ENCODE results near the gene PCBP3.

PCBP3 gene

GRCh38 chr21:45767071-45768006 is 123.8 kb downstream of the PCBP3 start:
- no peaks in the 10 kb centered on the region for H3K9me3 ChIP-seq
- no peaks in the 10 kb centered on the region for H3K4me1 ChIP-seq (ENCODE audit: control insufficient read depth in 1 of 2, insufficient read depth in 1 of 2, low read depth in 1 of 2, low read length in 1 of 2)
- H3K4me3 ChIP-seq (ENCODE audit: low read depth in 1 of 2, low read length in 1 of 2): no peak overlapping the region
- no peak overlapping the region for H3K27ac ChIP-seq
- no peaks in the 10 kb centered on the region for H3K27me3 ChIP-seq
- TF ChIP-seq, protein P1, sequence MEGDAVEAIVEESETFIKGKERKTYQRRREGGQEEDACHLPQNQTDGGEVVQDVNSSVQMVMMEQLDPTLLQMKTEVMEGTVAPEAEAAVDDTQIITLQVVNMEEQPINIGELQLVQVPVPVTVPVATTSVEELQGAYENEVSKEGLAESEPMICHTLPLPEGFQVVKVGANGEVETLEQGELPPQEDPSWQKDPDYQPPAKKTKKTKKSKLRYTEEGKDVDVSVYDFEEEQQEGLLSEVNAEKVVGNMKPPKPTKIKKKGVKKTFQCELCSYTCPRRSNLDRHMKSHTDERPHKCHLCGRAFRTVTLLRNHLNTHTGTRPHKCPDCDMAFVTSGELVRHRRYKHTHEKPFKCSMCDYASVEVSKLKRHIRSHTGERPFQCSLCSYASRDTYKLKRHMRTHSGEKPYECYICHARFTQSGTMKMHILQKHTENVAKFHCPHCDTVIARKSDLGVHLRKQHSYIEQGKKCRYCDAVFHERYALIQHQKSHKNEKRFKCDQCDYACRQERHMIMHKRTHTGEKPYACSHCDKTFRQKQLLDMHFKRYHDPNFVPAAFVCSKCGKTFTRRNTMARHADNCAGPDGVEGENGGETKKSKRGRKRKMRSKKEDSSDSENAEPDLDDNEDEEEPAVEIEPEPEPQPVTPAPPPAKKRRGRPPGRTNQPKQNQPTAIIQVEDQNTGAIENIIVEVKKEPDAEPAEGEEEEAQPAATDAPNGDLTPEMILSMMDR (IDR thresholded peaks at IDR 0.05): no peak
- peaks cover 4% of the 10 kb centered on the region for H3K36me3 ChIP-seq

- H3K27me3 ChIP-seq: no peaks in the 10 kb centered on the region
- no peaks in the 10 kb centered on the region for H3K9me3 ChIP-seq
- H3K27ac ChIP-seq: no peak overlapping the region
- H3K36me3 ChIP-seq: peaks cover 4% of the 10 kb centered on the region
- no peaks in the 10 kb centered on the region for H3K4me1 ChIP-seq (ENCODE audit: control insufficient read depth in 1 of 2, insufficient read depth in 1 of 2, low read depth in 1 of 2, low read length in 1 of 2)
- H3K4me3 ChIP-seq (ENCODE audit: low read depth in 1 of 2, low read length in 1 of 2): no peak overlapping the region
- TF ChIP-seq, protein P1 (IDR thresholded peaks at IDR 0.05): no peak
These were observed 124.7 kb downstream of the PCBP3 start for GRCh38 chr21:45768011-45768739.

DNA sequence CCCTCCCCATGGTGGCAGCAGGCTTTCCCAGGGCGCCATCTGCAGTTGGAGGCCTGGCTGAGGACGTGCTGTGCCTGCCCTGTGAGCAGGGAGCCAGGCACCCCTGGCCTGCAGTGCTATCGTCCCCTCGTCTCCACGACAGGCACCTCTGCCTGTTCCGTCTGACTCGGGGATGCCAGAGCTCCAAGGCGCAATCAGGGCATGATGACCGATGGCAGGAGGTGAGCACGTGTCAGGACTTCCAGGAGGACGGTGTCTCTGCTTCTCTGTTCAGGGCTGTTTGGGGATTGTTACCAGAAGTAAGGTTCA is 125.2 kb downstream of the PCBP3 start:
- Histone ChIP-seq H3K4me3 (ENCODE audit: low read depth in 1 of 2, low read length in 1 of 2) (no peak overlapping the region), H3K27ac (no peak overlapping the region), H3K9me3 (no peaks in the 10 kb centered on the region), H3K27me3 (no peaks in the 10 kb centered on the region), H3K4me1 (ENCODE audit: control insufficient read depth in 1 of 2, insufficient read depth in 1 of 2, low read depth in 1 of 2, low read length in 1 of 2) (no peaks in the 10 kb centered on the region), H3K36me3 (peaks cover 4% of the 10 kb centered on the region)
- TF ChIP-seq, protein P1 (IDR thresholded peaks at IDR 0.05): no peak

DNA sequence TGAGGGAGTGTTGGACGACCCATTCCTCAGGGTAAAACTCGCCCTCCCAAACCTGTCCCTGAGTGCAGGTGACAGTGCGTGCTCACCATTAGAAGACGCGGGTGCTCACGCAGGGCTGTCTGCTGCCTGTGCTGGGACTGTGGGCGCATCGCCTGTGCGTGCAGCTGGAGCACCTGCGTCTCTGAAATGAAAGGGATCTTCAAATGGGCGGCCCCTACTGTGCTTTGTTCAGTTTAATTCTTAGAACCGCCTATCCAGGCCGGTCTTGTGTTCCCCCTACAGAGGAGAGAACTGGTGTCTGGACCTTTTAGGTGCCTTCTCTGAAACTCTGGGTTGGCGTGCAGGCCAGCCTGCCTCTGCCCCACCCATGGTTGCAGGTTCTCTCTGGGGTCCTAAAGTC is 125.8 kb downstream of the PCBP3 start:
- Histone ChIP-seq H3K9me3 (no peaks in the 10 kb centered on the region), H3K4me1 (ENCODE audit: control insufficient read depth in 1 of 2, insufficient read depth in 1 of 2, low read depth in 1 of 2, low read length in 1 of 2) (no peaks in the 10 kb centered on the region), H3K27me3 (no peaks in the 10 kb centered on the region), H3K36me3 (peaks cover 4% of the 10 kb centered on the region), H3K27ac (no peak overlapping the region), H3K4me3 (ENCODE audit: low read depth in 1 of 2, low read length in 1 of 2) (no peak overlapping the region)
- TF ChIP-seq, protein P1 (IDR thresholded peaks at IDR 0.05): no peak

- H3K9me3 ChIP-seq: no peaks in the 10 kb centered on the region
- TF ChIP-seq, protein P1 (IDR thresholded peaks at IDR 0.05): no peak
These were observed 126.4 kb downstream of the PCBP3 start for GRCh38 chr21:45769896-45770295.

More at GRCh38 chr21:45769896-45770295, 126.4 kb downstream of the PCBP3 start:
- Histone ChIP-seq H3K4me1 (ENCODE audit: control insufficient read depth in 1 of 2, insufficient read depth in 1 of 2, low read depth in 1 of 2, low read length in 1 of 2) (no peaks in the 10 kb centered on the region), H3K27me3 (no peaks in the 10 kb centered on the region), H3K4me3 (ENCODE audit: low read depth in 1 of 2, low read length in 1 of 2) (no peak overlapping the region), H3K36me3 (peaks cover 4% of the 10 kb centered on the region), H3K27ac (no peak overlapping the region)
